GM21526 (cell line): ENCODE data around the gene MTNR1B.
A peak's percentile ranks its signal among the peaks of the same experiment; 100 is the strongest.

Experiments
- ATAC-seq: cut with Tn5 transposase; IDR thresholded peaks from one replicate; pipeline ENCODE4 v1.9.1; 2021; ENCODE audit warnings: moderate library complexity; ENCODE audit not compliant: unreplicated experiment, low FRiP score

MTNR1B gene

DNA sequence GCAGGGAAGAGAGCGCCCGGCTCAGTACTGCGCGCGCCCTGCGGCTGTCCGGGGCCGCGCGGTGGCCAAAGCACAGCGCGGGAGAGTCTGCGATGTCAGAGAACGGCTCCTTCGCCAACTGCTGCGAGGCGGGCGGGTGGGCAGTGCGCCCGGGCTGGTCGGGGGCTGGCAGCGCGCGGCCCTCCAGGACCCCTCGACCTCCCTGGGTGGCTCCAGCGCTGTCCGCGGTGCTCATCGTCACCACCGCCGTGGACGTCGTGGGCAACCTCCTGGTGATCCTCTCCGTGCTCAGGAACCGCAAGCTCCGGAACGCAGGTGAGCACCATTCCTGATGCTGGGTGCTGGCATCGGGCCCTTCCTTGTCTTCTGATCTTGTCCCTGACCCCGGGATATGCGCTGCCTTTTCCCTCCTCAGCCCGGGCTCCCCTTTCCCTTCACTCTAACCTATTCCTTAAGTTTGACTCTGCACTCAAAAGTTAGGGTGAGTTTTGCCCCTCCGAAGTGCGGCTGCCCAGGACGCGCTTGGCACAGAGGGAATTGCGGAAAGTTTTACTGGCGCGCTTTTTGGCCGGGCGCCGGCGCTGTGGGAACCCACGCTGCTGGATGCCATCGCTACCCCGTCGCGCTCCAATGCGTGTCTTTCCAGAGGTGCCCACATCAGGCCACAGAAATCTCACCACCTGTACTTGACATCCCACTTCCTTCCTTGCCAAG, at the start of gene MTNR1B:
MTNR1B (plus strand) TSS at position 18 of the 714 bp plus-strand sequence; CDS start at position 93, 75 bp downstream.
- ATAC-seq = no peak

- no peak for ATAC-seq
Observed at GRCh38 chr11:92920331-92920730, 49.1 kb upstream of the MTNR1B start.

DNA sequence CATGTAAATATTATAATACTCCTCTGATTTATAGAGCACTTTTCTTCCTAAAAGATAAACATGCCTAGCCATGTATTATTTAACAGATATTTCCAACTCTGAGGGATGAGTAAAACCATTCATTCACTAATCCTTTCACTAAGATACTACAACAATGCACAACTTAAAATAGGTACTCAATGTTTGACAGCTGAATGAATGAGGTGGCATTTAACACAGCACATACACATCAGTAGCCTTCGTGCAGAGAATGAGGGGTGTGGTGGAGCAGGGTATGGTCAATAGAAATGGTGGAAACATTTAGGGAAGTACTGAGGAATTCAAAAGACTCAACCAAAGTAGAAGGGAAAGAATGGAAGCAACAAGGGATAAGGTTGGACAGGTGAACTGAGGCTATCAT, 46.7 kb upstream of the MTNR1B start:
- no peak for ATAC-seq

DNA sequence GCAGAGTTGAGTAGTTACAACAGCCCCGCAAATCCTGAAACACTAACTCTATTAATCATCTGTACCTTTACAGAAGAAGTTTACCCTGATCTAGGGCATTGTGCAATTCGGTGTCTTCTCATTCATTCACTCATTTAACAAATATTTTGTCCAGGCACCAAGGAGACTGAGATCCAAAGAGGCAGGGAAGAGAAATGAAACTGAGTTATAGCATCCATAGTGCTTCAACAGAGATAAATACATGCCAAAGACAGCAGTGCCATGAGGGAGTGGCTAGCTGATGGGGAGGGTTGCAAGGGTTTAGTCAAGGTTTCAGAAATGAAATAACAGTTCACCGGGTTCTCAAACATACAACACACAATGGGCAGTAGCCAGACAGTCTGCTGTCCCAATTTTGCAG, 40.2 kb upstream of the MTNR1B start:
- peak; percentile 53 for ATAC-seq

GRCh38 chr11:92929653-92930052, 39.8 kb upstream of the MTNR1B start:
- ATAC-seq = peak; percentile 65

GRCh38 chr11:92931746-92932422, 37.6 kb upstream of the MTNR1B start:
- ATAC-seq = no peak

DNA sequence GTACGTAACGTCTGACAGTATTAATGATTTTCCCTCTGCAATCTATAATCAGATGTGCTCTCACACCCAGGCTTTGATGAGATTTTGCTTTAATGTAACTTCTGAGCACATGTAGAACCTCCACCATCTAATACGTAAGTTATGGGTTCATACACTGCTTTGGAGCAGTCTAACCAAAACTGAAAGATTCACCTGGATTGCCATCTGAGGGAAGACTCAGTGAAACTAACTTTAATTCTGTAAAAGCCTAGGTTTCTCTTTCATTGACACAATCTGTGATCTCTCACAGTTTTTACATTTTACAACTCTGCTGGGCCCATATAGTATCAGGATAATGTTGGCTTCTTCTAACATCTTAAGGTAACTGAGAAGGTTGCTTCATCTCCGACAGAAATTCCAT, 30.1 kb upstream of the MTNR1B start:
- no peak for ATAC-seq

GRCh38 chr11:92941676-92942571, 27.5 kb upstream of the MTNR1B start:
- no peak for ATAC-seq

GRCh38 chr11:92946707-92947106, 22.7 kb upstream of the MTNR1B start:
- ATAC-seq = no peak

DNA sequence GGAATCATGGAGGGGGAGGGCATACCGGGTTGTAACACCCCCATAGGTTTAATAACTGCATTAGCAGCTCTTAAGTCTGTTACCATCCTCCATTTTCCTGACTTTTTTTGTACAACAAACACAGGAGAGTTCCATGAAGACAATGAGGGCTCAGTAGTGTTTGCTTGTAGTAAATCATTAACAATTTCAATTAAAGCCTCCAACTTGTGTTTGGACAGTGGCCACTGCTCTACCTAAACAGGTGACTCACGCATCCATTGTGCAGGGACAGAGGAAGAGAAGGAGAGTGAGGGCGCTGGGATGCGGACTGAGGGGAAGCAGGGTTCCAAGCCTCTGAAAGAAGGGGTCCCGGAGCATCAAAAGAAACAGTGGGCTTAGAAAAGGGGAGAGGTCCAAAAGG, 21.3 kb upstream of the MTNR1B start:
- ATAC-seq = no peak

DNA sequence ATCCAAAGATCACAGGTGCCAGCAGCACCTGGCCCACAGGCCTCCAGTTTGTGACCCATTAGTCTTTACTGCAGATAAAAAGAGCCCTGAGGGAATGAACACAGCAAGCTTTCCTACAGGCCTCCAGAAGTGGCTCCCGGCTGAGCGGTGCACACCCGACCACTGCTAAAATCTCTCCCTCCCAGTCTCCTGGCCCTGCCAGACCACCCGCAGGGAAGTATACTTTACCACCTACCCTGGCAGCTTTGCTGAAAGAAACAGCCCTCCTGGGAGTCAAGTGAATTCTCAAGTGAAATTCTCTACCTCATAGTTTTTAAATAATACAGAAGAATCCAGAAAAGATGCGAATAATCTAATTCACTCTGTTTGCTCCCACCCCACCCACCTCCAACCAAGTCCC, 15.4 kb upstream of the MTNR1B start:
- ATAC-seq = no peak

GRCh38 chr11:92955860-92956259, 13.6 kb upstream of the MTNR1B start:
- no peak for ATAC-seq

- no peak for ATAC-seq
Observed at GRCh38 chr11:92960886-92961285, 8.6 kb upstream of the MTNR1B start.

GRCh38 chr11:92962446-92962845, 7.0 kb upstream of the MTNR1B start:
- no peak for ATAC-seq

DNA sequence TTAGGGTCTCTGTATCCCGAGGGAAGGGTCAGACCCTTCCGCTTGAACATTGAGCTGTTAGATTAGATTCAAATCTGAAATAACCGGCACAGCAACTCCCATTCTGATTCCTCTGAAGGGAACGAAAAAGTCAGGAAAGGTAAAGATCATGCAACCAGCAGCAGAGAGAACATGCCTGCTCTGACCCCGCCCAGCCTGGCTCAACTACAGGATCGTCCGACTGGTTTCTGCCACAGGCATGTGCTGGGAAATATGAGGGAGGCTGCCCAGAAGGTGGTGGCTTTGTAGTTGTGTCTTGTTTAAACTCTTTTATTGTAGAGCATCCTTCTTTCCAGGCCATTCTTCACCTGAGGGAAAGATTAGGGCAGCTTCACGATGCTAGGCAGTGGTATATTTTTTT, 5.0 kb upstream of the MTNR1B start:
- no peak for ATAC-seq

GRCh38 chr11:92965196-92965595, 4.3 kb upstream of the MTNR1B start:
- no peak for ATAC-seq

GRCh38 chr11:92967178-92967577, 2.3 kb upstream of the MTNR1B start:
- no peak for ATAC-seq

DNA sequence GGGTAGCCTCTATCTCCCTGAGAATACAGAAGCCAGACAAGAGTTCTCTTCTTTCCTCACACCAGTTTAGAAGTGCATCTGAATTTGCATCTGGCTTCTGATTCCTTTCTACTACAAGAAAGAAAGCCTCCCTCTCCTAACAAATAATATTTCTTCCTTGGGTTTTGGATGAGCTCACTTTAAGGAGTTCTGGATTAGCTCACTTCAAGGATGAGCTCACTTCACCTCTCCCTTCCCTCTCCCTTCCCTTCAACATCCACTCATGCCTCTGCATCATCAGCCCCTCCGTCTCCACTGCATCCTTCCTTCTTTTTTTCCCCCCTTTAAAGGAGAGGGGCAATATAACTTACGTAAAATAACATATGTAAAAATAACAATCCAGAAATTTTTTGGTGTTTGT, 1.6 kb upstream of the MTNR1B start:
- ATAC-seq = no peak

GRCh38 chr11:92969293-92969633, 188 bp upstream of the MTNR1B start:
- ATAC-seq = no peak

- no peak for ATAC-seq
Observed at GRCh38 chr11:92972248-92972647, 2.8 kb downstream of the MTNR1B start.

- no peak for ATAC-seq
Observed at GRCh38 chr11:92975285-92975684, 5.8 kb downstream of the MTNR1B start.
